Panc1 (cell line): ENCODE results near the gene AVEN. TPM values are rescaled to one million over a fixed set of nuclear protein-coding genes. Genes with fewer than 3 reads are reported as not detected.

Source experiments
- ATAC-seq: fragments of 200-7000 bp; cut with Tn5 transposase; 2 replicates; pipeline ENCODE4 v1.9.1; 2020; ENCODE audit warnings: mild to moderate bottlenecking, moderate library complexity
- BruUV-seq: library from RNA; stranded (reverse); fragments of 400-500 nt; replicated peaks from 2 replicates; lab custom pipeline; 2021; lab: Mats Ljungman, UMichigan
- CTCF ChIA-PET: fragments of 300-600 bp; sonication (Branson Sonifier 250); formaldehyde crosslinking; loops from one replicate; lab custom pipeline; 2022; ENCODE audit warnings: antibody characterized with exemption; lab: Charles Lee
- POLR2A ChIA-PET: fragments of 300-600 bp; sonication (Branson Sonifier 250); formaldehyde crosslinking; loops from one replicate; lab custom pipeline; 2022; ENCODE audit warnings: antibody characterized with exemption; lab: Charles Lee
- DNase-seq: peaks from one replicate; pipeline ENCODE4 v3.0.0-alpha.2; 2010; ENCODE audit warnings: low read depth, low spot score
- H3K27ac ChIP-seq: 2 replicates; pipeline ENCODE4 v1.5.1; 2011; ENCODE audit warnings: mild to moderate bottlenecking, low read length, inconsistent platforms
- H3K27me3 ChIP-seq: fragments of 200-500 bp; sonication (Bioruptor generic); 2 replicates; pipeline ENCODE4 v1.6.0; 2014; ENCODE audit warnings: low read length, inconsistent platforms; ENCODE audit not compliant: control insufficient read depth, insufficient read depth
- H3K36me3 ChIP-seq: fragments of 200-500 bp; sonication (Bioruptor generic); 2 replicates; pipeline ENCODE4 v1.5.1; 2014; ENCODE audit warnings: inconsistent platforms, mild to moderate bottlenecking, low read length, moderate library complexity; ENCODE audit not compliant: control insufficient read depth, insufficient read depth
- H3K4me1 ChIP-seq: 2 replicates; pipeline ENCODE4 v1.5.1; 2011; ENCODE audit warnings: inconsistent platforms, mild to moderate bottlenecking, low read length, moderate library complexity; ENCODE audit not compliant: control insufficient read depth, insufficient read depth
- H3K4me3 ChIP-seq, 2 experiments: 2 replicates each; pipeline ENCODE4 v1.5.1; 2011 to 2012; ENCODE audit warnings: low read depth in 2 of 2, low read length in 2 of 2, mild to moderate bottlenecking in 2 of 2, inconsistent platforms in 1 of 2, moderate library complexity in 1 of 2
- H3K9me3 ChIP-seq: fragments of 200-500 bp; sonication (Bioruptor generic); 2 replicates; pipeline ENCODE4 v1.5.1; 2014; ENCODE audit warnings: low read depth, mild to moderate bottlenecking, inconsistent platforms, low read length, moderate library complexity; ENCODE audit not compliant: control insufficient read depth, insufficient read depth
- POLR2AphosphoS5 ChIP-seq: IDR thresholded peaks from 2 replicates; pipeline ENCODE4 v1.6.1; 2012; ENCODE audit warnings: mild to moderate bottlenecking, low read depth, low read length, moderate library complexity
- REST ChIP-seq, 2 experiments: IDR thresholded peaks; 2 replicates each; pipeline ENCODE4 v1.6.1; 2011 to 2012; ENCODE audit warnings: low read depth in 2 of 2, control low read depth in 1 of 2, low read length in 1 of 2, mild to moderate bottlenecking in 1 of 2, moderate library complexity in 1 of 2; ENCODE audit not compliant: insufficient read depth in 1 of 2
- SIN3A ChIP-seq: IDR thresholded peaks from 2 replicates; pipeline ENCODE4 v1.6.1; 2012; ENCODE audit warnings: low read depth, mild to moderate bottlenecking, low read length, moderate library complexity, borderline replicate concordance; ENCODE audit not compliant: insufficient read depth
- TCF7L2 ChIP-seq: IDR thresholded peaks from 2 replicates; pipeline ENCODE4 v1.6.1; 2011; ENCODE audit warnings: mild to moderate bottlenecking, low read depth, low read length, inconsistent platforms
- in situ Hi-C: cut with HindIII; loops from 2 replicates; pipeline ENCODE4 v1.10.0; 2016; ENCODE audit warnings: low sequenced_read_pairs, low pct_unique_long_range_greater_than_20kb
- intact Hi-C: fragments of 100-400 bp; cut with micrococcal nuclease; formaldehyde crosslinking; loops from one replicate; pipeline ENCODE4 v1.10.0; 2022; ENCODE audit not compliant: unreplicated experiment
- total RNA-seq: library from RNA; stranded (reverse); gene quantifications from one replicate; pipeline ENCODE4 v1.2.1, GENCODE V29; 2021; ENCODE audit not compliant: unreplicated experiment
- TF ChIP-seq, protein P1 (sequence below): fragments of 450-650 bp; IDR thresholded peaks from 2 replicates; pipeline ENCODE4 v1.5.1; 2017; ENCODE audit warnings: mild to moderate bottlenecking

The AVEN gene
- total RNA-seq, 1 experiment from 2014 or later, result 18.4 TPM

DNA sequence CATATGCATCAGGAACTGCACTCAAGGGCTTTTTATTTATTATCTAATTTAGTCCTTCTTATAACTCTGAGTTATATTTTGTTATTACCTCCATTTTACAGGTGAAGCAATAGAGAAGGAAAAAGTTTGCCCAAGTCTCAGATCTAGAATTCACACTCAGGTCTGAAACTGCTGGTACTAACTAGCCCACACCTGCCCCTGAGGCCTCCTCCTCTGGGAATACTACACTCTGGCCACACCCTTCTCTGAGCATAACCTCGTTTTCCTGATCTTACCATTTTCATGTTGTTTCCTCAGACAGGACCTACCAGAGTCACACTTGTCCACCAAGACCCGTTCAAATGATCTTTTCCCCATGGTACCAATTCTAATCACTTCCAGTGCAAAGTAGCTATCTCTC is 164.8 kb downstream of the AVEN start:
- Histone ChIP-seq H3K36me3 (no peaks in the 10 kb centered on the region), H3K4me3 (no peak overlapping the region), H3K4me1 (no peaks in the 10 kb centered on the region), H3K9me3 (no peaks in the 10 kb centered on the region), H3K27ac (no peak overlapping the region), H3K27me3 (no peaks in the 10 kb centered on the region)
- intact Hi-C loops (no loop called here), in situ Hi-C loops (no loop called here)
- TF ChIP-seq, protein P1, sequence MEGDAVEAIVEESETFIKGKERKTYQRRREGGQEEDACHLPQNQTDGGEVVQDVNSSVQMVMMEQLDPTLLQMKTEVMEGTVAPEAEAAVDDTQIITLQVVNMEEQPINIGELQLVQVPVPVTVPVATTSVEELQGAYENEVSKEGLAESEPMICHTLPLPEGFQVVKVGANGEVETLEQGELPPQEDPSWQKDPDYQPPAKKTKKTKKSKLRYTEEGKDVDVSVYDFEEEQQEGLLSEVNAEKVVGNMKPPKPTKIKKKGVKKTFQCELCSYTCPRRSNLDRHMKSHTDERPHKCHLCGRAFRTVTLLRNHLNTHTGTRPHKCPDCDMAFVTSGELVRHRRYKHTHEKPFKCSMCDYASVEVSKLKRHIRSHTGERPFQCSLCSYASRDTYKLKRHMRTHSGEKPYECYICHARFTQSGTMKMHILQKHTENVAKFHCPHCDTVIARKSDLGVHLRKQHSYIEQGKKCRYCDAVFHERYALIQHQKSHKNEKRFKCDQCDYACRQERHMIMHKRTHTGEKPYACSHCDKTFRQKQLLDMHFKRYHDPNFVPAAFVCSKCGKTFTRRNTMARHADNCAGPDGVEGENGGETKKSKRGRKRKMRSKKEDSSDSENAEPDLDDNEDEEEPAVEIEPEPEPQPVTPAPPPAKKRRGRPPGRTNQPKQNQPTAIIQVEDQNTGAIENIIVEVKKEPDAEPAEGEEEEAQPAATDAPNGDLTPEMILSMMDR, result no peak
- TF ChIP-seq POLR2AphosphoS5 (no peak), TCF7L2 (no peak), REST (IDR thresholded peaks at IDR 0.05; ENCODE audit: insufficient read depth in 1 of 2, low read depth in 2 of 2, low read length in 1 of 2) (no peak), SIN3A (no peak)
- ChIA-PET CTCF (no interaction called here), POLR2A (no interaction called here)
- DNase-seq (no peak), ATAC-seq (no peak)
- no TSS peak for BruUV-seq

DNA sequence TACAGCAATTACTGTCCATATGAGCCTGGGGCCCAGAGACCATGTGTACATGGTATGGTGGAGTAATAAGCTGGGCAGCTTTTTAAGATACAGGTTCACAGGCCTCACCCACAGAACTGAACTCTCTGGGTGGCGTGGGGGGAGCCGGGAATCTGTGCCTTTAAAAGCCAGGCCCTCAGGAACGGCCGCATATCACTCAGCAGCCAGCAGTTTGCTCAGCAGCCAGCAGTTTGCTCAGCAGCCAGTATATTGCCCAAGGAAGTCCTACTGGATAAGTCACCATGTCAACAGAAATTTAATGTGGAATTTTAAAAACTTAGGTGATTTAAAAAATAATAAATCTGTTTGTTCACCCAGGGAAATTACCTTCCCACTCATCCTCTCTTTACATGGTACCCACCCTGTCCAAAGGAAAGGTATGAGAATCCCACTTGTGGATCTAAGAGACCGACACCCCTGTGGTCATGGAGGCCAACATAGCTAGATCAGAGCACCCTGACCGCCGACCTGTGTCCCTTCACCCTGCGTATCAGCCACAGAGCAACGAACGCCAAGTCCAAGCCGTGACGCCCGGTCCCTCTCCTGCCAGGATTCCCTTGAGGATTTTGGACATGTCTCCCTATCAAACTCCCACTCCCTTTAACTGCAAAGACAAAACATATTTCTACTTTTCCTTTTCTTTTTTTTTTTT is 166.4 kb downstream of the AVEN start:
- DNase-seq (no peak), ATAC-seq (no peak; the same call in 1 of the 2 replicates)
- no peaks in the 10 kb centered on the region for H3K4me1 ChIP-seq
- H3K9me3 ChIP-seq, result no peaks in the 10 kb centered on the region
- no peaks in the 10 kb centered on the region for H3K36me3 ChIP-seq
- in situ Hi-C loops (no loop called here), intact Hi-C loops (no loop called here)
- CTCF ChIA-PET, result no interaction called here
- H3K4me3 ChIP-seq, result no peak overlapping the region
- POLR2A ChIA-PET, result no interaction called here
- no TSS peak for BruUV-seq
- no peak overlapping the region for H3K27ac ChIP-seq
- TF ChIP-seq REST (IDR thresholded peaks at IDR 0.05; ENCODE audit: insufficient read depth in 1 of 2, low read depth in 2 of 2, low read length in 1 of 2) (no peak), TCF7L2 (no peak), SIN3A (no peak), POLR2AphosphoS5 (no peak)
- TF ChIP-seq, protein P1, result no peak
- no peaks in the 10 kb centered on the region for H3K27me3 ChIP-seq
